Measurements from ENCODE around the gene RAPGEF2. TPM values are rescaled to one million over a fixed set of nuclear protein-coding genes. Genes with fewer than 3 reads are reported as not detected.
A peak's percentile ranks its signal among the peaks of the same experiment; 100 is the strongest.

RAPGEF2 gene
- total RNA-seq, 1 donor from 2014 or later: 46.7 TPM

GRCh38 chr4:159353422-159354116, 250.7 kb downstream of the RAPGEF2 start:
- H3K36me3 Mint-ChIP-seq: peaks cover 56% of the 10 kb centered on the region
- no peak for DNase-seq (ENCODE audit: low spot score in 2 of 2, unreplicated experiment in 2 of 2)
- H3K27me3 Mint-ChIP-seq (ENCODE audit: low read depth): no peaks in the 10 kb centered on the region
- TF ChIP-seq CTCF (IDR thresholded peaks at IDR 0.05; ENCODE audit: unreplicated experiment): no peak
- peaks cover 4% of the 10 kb centered on the region for H3K4me1 Mint-ChIP-seq
- H3K27ac Mint-ChIP-seq: no peak overlapping the region
- no peaks in the 10 kb centered on the region for H3K9me3 Mint-ChIP-seq
- no peak overlapping the region for H3K4me3 Mint-ChIP-seq

- no peak overlapping the region for H3K27ac Mint-ChIP-seq
- H3K36me3 Mint-ChIP-seq: peaks cover 53% of the 10 kb centered on the region
- H3K4me1 Mint-ChIP-seq: peaks cover 4% of the 10 kb centered on the region
- no peak for DNase-seq (ENCODE audit: low spot score in 2 of 2, unreplicated experiment in 2 of 2)
- H3K27me3 Mint-ChIP-seq (ENCODE audit: low read depth): no peaks in the 10 kb centered on the region
- no peak for TF ChIP-seq CTCF (IDR thresholded peaks at IDR 0.05; ENCODE audit: unreplicated experiment)
- H3K9me3 Mint-ChIP-seq: no peaks in the 10 kb centered on the region
- no peak overlapping the region for H3K4me3 Mint-ChIP-seq
Observed at GRCh38 chr4:159355466-159355865, 252.6 kb downstream of the RAPGEF2 start.

DNA sequence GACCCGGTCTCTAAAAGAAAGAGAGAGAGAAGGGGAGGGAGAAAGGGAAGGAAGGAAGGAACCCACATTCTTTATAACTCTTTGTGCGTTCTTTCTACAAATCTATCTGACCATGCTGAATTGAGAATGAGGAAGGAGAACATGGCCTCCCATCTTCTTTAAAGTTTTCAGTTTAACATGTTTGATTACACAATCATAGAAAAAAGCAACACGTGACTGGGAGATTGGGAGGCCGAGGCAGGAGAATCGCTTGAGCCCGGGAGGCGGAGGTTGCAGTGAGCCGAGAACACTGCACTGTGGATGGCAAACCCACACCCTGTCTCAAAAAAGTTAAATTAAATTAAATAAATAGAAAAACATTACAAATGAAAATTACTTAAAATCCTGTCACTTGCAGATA, 254.5 kb downstream of the RAPGEF2 start:
- no peak for DNase-seq (ENCODE audit: low spot score in 2 of 2, unreplicated experiment in 2 of 2)
- Mint-ChIP-seq H3K9me3 (no peaks in the 10 kb centered on the region), H3K4me3 (no peak overlapping the region), H3K36me3 (peaks cover 51% of the 10 kb centered on the region), H3K4me1 (no peaks in the 10 kb centered on the region), H3K27ac (no peak overlapping the region), H3K27me3 (ENCODE audit: low read depth) (no peaks in the 10 kb centered on the region)
- TF ChIP-seq CTCF (IDR thresholded peaks at IDR 0.05; ENCODE audit: unreplicated experiment): no peak

- H3K27me3 Mint-ChIP-seq (ENCODE audit: low read depth): no peaks in the 10 kb centered on the region
- no peak overlapping the region for H3K4me3 Mint-ChIP-seq
- no peak for DNase-seq (ENCODE audit: low spot score in 2 of 2, unreplicated experiment in 2 of 2)
- peak overlapping the region; percentile 61 for H3K27ac Mint-ChIP-seq
- H3K9me3 Mint-ChIP-seq: no peaks in the 10 kb centered on the region
- peaks cover 46% of the 10 kb centered on the region for H3K36me3 Mint-ChIP-seq
- TF ChIP-seq CTCF (IDR thresholded peaks at IDR 0.05; ENCODE audit: unreplicated experiment): no peak
- no peaks in the 10 kb centered on the region for H3K4me1 Mint-ChIP-seq
Observed at GRCh38 chr4:159358226-159358625, 255.3 kb downstream of the RAPGEF2 start.

DNA sequence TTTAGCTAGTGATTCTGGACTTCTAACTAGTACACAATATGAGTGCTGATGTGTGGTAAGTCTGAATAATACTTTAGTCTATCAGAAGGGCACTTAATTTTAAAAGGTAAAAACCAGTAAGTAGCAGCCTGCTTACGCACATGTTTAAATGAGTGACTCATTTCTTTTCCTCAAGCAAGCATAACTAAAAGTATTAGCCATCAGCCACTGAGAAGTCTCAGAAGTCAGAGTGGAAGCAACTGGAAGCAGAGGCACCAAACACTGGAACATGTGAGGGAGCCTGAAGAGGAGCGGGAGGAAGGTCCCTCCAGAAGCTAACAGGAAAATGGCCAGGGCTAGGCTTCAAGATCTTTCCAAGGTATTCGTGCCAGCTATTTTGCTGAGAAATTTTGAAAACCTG, 257.7 kb downstream of the RAPGEF2 start:
- no peak for DNase-seq (ENCODE audit: low spot score in 2 of 2, unreplicated experiment in 2 of 2)
- peaks cover 32% of the 10 kb centered on the region for H3K36me3 Mint-ChIP-seq
- peaks cover 2% of the 10 kb centered on the region for H3K9me3 Mint-ChIP-seq
- no peak overlapping the region for H3K4me3 Mint-ChIP-seq
- no peaks in the 10 kb centered on the region for H3K27me3 Mint-ChIP-seq (ENCODE audit: low read depth)
- H3K27ac Mint-ChIP-seq: no peak overlapping the region
- TF ChIP-seq CTCF (IDR thresholded peaks at IDR 0.05; ENCODE audit: unreplicated experiment): no peak
- no peaks in the 10 kb centered on the region for H3K4me1 Mint-ChIP-seq

Measured in mesothelial cell of epicardium (in vitro differentiated cells).